ENCODE data around the gene DAPK1. TPM values are rescaled to one million over a fixed set of nuclear protein-coding genes. Genes with fewer than 3 reads are reported as not detected.

The DAPK1 gene
- total and polyA plus RNA-seq, 11 donors: 1.0 to 52.5 (median 2.3) TPM

DNA sequence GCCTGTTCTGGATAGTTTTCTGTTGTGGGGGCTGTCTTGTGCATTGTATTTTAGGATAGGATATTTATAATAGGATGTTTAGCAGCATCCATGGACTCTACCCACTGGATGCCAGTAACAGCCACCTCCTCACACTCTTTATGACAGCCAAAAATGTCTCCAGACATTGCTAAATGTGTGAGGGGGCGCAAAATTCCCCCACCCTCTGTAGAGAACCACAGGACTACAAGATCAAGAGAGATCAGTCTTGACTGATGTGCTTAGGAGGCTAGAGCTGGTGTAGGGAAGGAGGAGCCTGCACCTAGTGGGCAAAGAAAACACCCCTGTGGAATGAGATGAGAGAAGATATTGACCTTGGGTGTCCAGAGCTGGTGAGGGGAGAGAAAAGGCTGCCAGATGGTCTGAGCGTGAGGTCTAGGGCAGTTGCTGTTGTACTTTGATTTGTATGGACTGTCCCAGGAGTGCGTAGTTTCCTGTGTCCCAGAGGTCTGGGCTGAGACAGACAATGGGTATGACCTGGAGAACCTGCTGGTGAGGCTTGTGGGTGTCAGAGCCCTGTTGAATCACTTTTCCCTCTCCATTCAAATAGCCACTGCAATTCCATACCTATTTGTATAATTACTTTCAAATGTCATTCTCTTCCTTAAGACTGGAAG lies 16.3 kb downstream of the DAPK1 start:
- TF ChIP-seq, protein P1, sequence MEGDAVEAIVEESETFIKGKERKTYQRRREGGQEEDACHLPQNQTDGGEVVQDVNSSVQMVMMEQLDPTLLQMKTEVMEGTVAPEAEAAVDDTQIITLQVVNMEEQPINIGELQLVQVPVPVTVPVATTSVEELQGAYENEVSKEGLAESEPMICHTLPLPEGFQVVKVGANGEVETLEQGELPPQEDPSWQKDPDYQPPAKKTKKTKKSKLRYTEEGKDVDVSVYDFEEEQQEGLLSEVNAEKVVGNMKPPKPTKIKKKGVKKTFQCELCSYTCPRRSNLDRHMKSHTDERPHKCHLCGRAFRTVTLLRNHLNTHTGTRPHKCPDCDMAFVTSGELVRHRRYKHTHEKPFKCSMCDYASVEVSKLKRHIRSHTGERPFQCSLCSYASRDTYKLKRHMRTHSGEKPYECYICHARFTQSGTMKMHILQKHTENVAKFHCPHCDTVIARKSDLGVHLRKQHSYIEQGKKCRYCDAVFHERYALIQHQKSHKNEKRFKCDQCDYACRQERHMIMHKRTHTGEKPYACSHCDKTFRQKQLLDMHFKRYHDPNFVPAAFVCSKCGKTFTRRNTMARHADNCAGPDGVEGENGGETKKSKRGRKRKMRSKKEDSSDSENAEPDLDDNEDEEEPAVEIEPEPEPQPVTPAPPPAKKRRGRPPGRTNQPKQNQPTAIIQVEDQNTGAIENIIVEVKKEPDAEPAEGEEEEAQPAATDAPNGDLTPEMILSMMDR (IDR thresholded peaks at IDR 0.05): no peak
- no peak for TF ChIP-seq POLR2A (IDR thresholded peaks at IDR 0.05)
- DNase-seq (no peak), ATAC-seq (no peak)
- Histone ChIP-seq H3K27me3 (no peaks in the 10 kb centered on the region), H3K36me3 (no peaks in the 10 kb centered on the region), H3K9me3 (no peaks in the 10 kb centered on the region), H3K4me1 (peaks cover 0 to 74% (median 0%) of the 10 kb centered on the region in 12 donors), H3K4me3 (no peak overlapping the region), H3K27ac (peak overlapping the region in 1 of 12 donors; percentile 59)
- 93 to 99% (median 95%) methylated on average over 3 of the region's 3 CpGs for WGBS, 4 donors
- intact Hi-C loops (cut with DNase I): loop anchor here in 1 of 10 donors (10.0 kb wide), 1 partner anchor 131 kb away; no protein-coding TSS in a partner anchor

GRCh38 chr9:87515006-87515405 lies 17.3 kb downstream of the DAPK1 start:
- no peak for DNase-seq
- Histone ChIP-seq H3K4me3 (no peak overlapping the region), H3K27me3 (no peaks in the 10 kb centered on the region), H3K27ac (peak overlapping the region in 2 of 12 donors; percentile 69 to 77), H3K36me3 (no peaks in the 10 kb centered on the region), H3K4me1 (peaks cover 0 to 76% (median 0%) of the 10 kb centered on the region in 12 donors), H3K9me3 (no peaks in the 10 kb centered on the region)
- WGBS, 4 donors: 76 to 83% (median 80%) methylated on average over 2 of the region's 2 CpGs
- intact Hi-C loops (cut with DNase I): loop anchor here in 1 of 10 donors (10.0 kb wide), 1 partner anchor 130 kb away; no protein-coding TSS in a partner anchor
- TF ChIP-seq, protein P1 (IDR thresholded peaks at IDR 0.05): no peak
- ATAC-seq: no peak

GRCh38 chr9:87515588-87516221 lies 18.0 kb downstream of the DAPK1 start:
- Histone ChIP-seq H3K4me1 (peaks cover 0 to 70% (median 0%) of the 10 kb centered on the region in 12 donors), H3K4me3 (no peak overlapping the region), H3K27ac (peak overlapping the region in 2 of 12 donors; percentile 69 to 77), H3K9me3 (no peaks in the 10 kb centered on the region), H3K27me3 (no peaks in the 10 kb centered on the region), H3K36me3 (no peaks in the 10 kb centered on the region)
- no peak for TF ChIP-seq POLR2A (IDR thresholded peaks at IDR 0.05)
- TF ChIP-seq, protein P1 (IDR thresholded peaks at IDR 0.05): no peak
- 80 to 85% (median 83%) methylated on average over 9 of the region's 9 CpGs for WGBS, 4 donors
- intact Hi-C loops (cut with DNase I): loop anchor here in 1 of 10 donors (10.0 kb wide), 1 partner anchor 129 kb away; no protein-coding TSS in a partner anchor
- ATAC-seq (no peak), DNase-seq (no peak)

GRCh38 chr9:87516222-87516925 lies 18.7 kb downstream of the DAPK1 start:
- ATAC-seq: peak in 3 of 4 donors; percentile 78 to 82 (median 80)
- intact Hi-C loops (cut with DNase I): loop anchor here in 1 of 10 donors (10.0 kb wide), 1 partner anchor 128 kb away; no protein-coding TSS in a partner anchor
- no peak for TF ChIP-seq POLR2A (IDR thresholded peaks at IDR 0.05)
- TF ChIP-seq, protein P1 (IDR thresholded peaks at IDR 0.05): no peak
- Histone ChIP-seq H3K27ac (peak overlapping the region in 2 of 12 donors; percentile 69 to 77), H3K27me3 (no peaks in the 10 kb centered on the region), H3K36me3 (no peaks in the 10 kb centered on the region), H3K4me1 (peaks cover 0 to 70% (median 0%) of the 10 kb centered on the region in 12 donors), H3K4me3 (no peak overlapping the region), H3K9me3 (no peaks in the 10 kb centered on the region)
- DNase-seq: peak; percentile 50 to 74 (median 63)
- 60 to 70% (median 67%) methylated on average over 12 of the region's 12 CpGs for WGBS, 4 donors
